C4-2B (cell line): ENCODE data around the gene LEUTX.

Source experiments
- CTCF ChIP-seq: fragments of 450-650 bp; conservative IDR thresholded peaks from 2 replicates; pipeline ENCODE4 v1.5.1; 2017; ENCODE audit warnings: mild to moderate bottlenecking
- ZFX ChIP-seq: fragments of 450-650 bp; IDR thresholded peaks from 2 replicates; pipeline ENCODE4 v1.6.1; 2017

GRCh38 chr19:39735688-39736087, 43.0 kb upstream of the LEUTX start:
- TF ChIP-seq CTCF (no peak), ZFX (no peak)
